ENCODE results near the gene TP53INP2. TPM values are rescaled to one million over a fixed set of nuclear protein-coding genes. Genes with fewer than 3 reads are reported as not detected.

The TP53INP2 gene
- total and polyA plus RNA-seq, 2 of the 13 experiments (the other 11 are each of a cell fraction or from before 2014, with no cell fraction given): 5.2 to 18.8 TPM

- TF ChIP-seq ZXDC (CRISPR knock-in tag; IDR thresholded peaks at IDR 0.05) (no peak), ZNF280B (CRISPR knock-in tag; IDR thresholded peaks at IDR 0.05; ENCODE audit: borderline replicate concordance) (no peak), ZNF646 (CRISPR knock-in tag; IDR thresholded peaks at IDR 0.05) (no peak), KDM1A (CRISPR knock-in tag; IDR thresholded peaks at IDR 0.05) (peak; percentile 96), ZNF770 (CRISPR knock-in tag; IDR thresholded peaks at IDR 0.05) (no peak), HOXA9 (CRISPR knock-in tag; IDR thresholded peaks at IDR 0.05; ENCODE audit: borderline replicate concordance) (no peak), GATAD2A (CRISPR knock-in tag; IDR thresholded peaks at IDR 0.05) (peak; percentile 52), MAFK (conservative IDR thresholded peaks at IDR 0.05 in 1 of 2, IDR thresholded peaks at IDR 0.05 in 1 of 2; ENCODE audit: low read length in 2 of 2) (peak in 1 of 2 experiments; percentile 58; a peak in 2 of 4 replicates), ETV5 (CRISPR knock-in tag; IDR thresholded peaks at IDR 0.05; ENCODE audit: borderline replicate concordance) (peak; percentile 67; the same call in 1 of the 2 replicates), BRD4 (CRISPR knock-in tag; IDR thresholded peaks at IDR 0.05) (no peak), ZNF691 (CRISPR knock-in tag; IDR thresholded peaks at IDR 0.05; ENCODE audit: borderline replicate concordance, low read depth) (peak; percentile 58; the same call in 1 of the 2 replicates), JUN (CRISPR knock-in tag; IDR thresholded peaks at IDR 0.05) (0 out of 2 replicates have a peak, but pooled peaks have one; percentile 51), SOX6 (IDR thresholded peaks at IDR 0.05) (no peak), SOX6 (CRISPR knock-in tag; IDR thresholded peaks at IDR 0.05) (peak; percentile 14; the same call in 1 of the 2 replicates), MAFF (IDR thresholded peaks at IDR 0.05; ENCODE audit: low read depth, low read length) (0 out of 2 replicates have a peak, but pooled peaks have one; percentile 9), RARA (CRISPR knock-in tag; IDR thresholded peaks at IDR 0.05) (peak; percentile 82), MED1 (CRISPR knock-in tag; IDR thresholded peaks at IDR 0.05) (peak; percentile 56)
These were observed 14.7 kb upstream of the TP53INP2 start (continued) for GRCh38 chr20:34689486-34689885.
